SU-DHL-6 (cell line): Measurements from ENCODE around the gene MC5R.
"Not testable (repeated sequence)": the region's sequence is repeated elsewhere in the genome, so short reads cannot be mapped to it uniquely, and the experiment has no call there.

Experiments used
- H2AFZ ChIP-seq: fragments of 200-600 bp; sonication (generic); 2 replicates; pipeline ENCODE4 v1.6.1; 2014; ENCODE audit warnings: low read depth, mild to moderate bottlenecking, moderate library complexity, mixed read lengths, antibody characterized with exemption, low read length; ENCODE audit not compliant: severe bottlenecking
- H3F3A ChIP-seq: fragments of 200-600 bp; shearing (Covaris generic); 2 replicates; pipeline ENCODE4 v1.6.0; 2016; ENCODE audit warnings: antibody characterized with exemption, mild to moderate bottlenecking; ENCODE audit not compliant: insufficient read depth
- H3K27ac ChIP-seq: fragments of 200-600 bp; sonication (generic); 2 replicates; pipeline ENCODE4 v1.5.1; 2016; ENCODE audit warnings: low read depth, mild to moderate bottlenecking, low read length, moderate library complexity, mixed read lengths
- H3K27me3 ChIP-seq: fragments of 200-600 bp; sonication (generic), shearing (Covaris generic); 2 replicates; pipeline ENCODE4 v1.6.0; 2014; ENCODE audit warnings: mild to moderate bottlenecking, low read length
- H3K36me3 ChIP-seq: fragments of 200-600 bp; sonication (generic); 2 replicates; pipeline ENCODE4 v1.6.1; 2014; ENCODE audit warnings: mild to moderate bottlenecking, low read length, mixed read lengths
- H3K4me2 ChIP-seq: fragments of 300-600, 200-600 bp; shearing (Covaris generic), sonication (generic); 2 replicates; pipeline ENCODE4 v1.6.0; 2014; ENCODE audit warnings: low read length, low read depth, mild to moderate bottlenecking; ENCODE audit not compliant: poor library complexity, severe bottlenecking
- H3K4me3 ChIP-seq: fragments of 200-600 bp; sonication (generic); 2 replicates; pipeline ENCODE4 v1.5.1; 2014; ENCODE audit warnings: antibody characterized with exemption, low read length, mild to moderate bottlenecking, mixed read lengths; ENCODE audit not compliant: insufficient read depth, poor library complexity, severe bottlenecking
- H3K79me2 ChIP-seq: fragments of 200-600 bp; sonication (generic); 2 replicates; pipeline ENCODE4 v1.6.1; 2014; ENCODE audit warnings: mild to moderate bottlenecking, low read length, moderate library complexity; ENCODE audit not compliant: insufficient read depth
- H3K9ac ChIP-seq: fragments of 200-600 bp; sonication (generic); 2 replicates; pipeline ENCODE4 v1.7.0; 2014; ENCODE audit warnings: mild to moderate bottlenecking, low read length
- H3K9me2 ChIP-seq: fragments of 200-600 bp; sonication (generic); replicated peaks from 2 replicates; pipeline ENCODE4 v1.6.1; 2014; ENCODE audit warnings: low read length; ENCODE audit not compliant: insufficient read depth
- H3K9me3 ChIP-seq: fragments of 200-600 bp; sonication (generic); 2 replicates; pipeline ENCODE4 v1.6.1; 2014; ENCODE audit warnings: low read length, mixed read lengths; ENCODE audit not compliant: insufficient read depth
- H4K20me1 ChIP-seq: fragments of 200-600 bp; sonication (generic); 2 replicates; pipeline ENCODE4 v1.6.1; 2014; ENCODE audit warnings: low read depth, mild to moderate bottlenecking, antibody characterized with exemption, low read length, moderate library complexity, mixed read lengths
- CTCF ChIP-seq: fragments of 200-600 bp; sonication (generic); IDR thresholded peaks from one replicate; pipeline ENCODE4 v1.5.1; 2017; ENCODE audit warnings: antibody characterized with exemption, mild to moderate bottlenecking, low read length, moderate library complexity; ENCODE audit not compliant: insufficient read depth, poor library complexity, severe bottlenecking
- EZH2phosphoT487 ChIP-seq: fragments of 200-600 bp; sonication (generic), shearing (Covaris generic); conservative IDR thresholded peaks from 2 replicates; pipeline ENCODE4 v1.6.1; 2018; ENCODE audit warnings: mild to moderate bottlenecking, antibody characterized with exemption, low read length, moderate library complexity, mixed read lengths

The MC5R gene

GRCh38 chr18:13835202-13835601, 11.3 kb downstream of the MC5R start:
- Histone ChIP-seq H3K36me3 (no peaks in the 10 kb centered on the region), H3K4me3 (no peak overlapping the region), H3K27ac (no peak overlapping the region), H3K9me2 (no peaks in the 10 kb centered on the region), H3K9me3 (no peaks in the 10 kb centered on the region), H3F3A (no peaks in the 10 kb centered on the region), H3K9ac (no peak overlapping the region), H3K4me2 (no peak overlapping the region), H4K20me1 (no peaks in the 10 kb centered on the region), H3K27me3 (no peaks in the 10 kb centered on the region), H3K79me2 (no peaks in the 10 kb centered on the region), H2AFZ (no peak overlapping the region)
- no peak for TF ChIP-seq CTCF

DNA sequence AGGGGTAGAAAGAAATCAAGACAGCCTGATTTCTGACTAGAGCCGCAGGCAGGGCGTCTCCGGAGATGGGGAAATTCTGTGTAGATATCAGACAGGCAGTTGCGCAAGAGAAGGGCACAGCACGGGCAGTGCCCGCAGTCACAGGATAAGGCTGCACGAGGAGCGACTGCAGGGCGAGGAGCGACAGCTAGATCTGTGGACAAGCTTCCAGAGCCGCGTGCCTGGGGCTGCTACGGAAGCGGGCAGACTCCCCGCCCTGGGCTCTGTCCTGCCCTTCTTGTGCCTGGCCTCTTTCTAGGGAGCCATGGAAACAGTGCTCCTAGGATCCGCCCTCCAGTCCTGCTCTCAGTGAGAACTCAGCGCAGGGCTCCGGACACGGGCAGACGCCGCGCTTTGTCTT, 12.6 kb downstream of the MC5R start:
- Histone ChIP-seq H3K79me2 (no peaks in the 10 kb centered on the region), H3K4me2 (no peak overlapping the region), H3K36me3 (no peaks in the 10 kb centered on the region), H3K9me3 (no peaks in the 10 kb centered on the region), H3F3A (no peaks in the 10 kb centered on the region), H4K20me1 (no peaks in the 10 kb centered on the region), H3K4me3 (no peak overlapping the region), H3K9me2 (no peaks in the 10 kb centered on the region), H3K9ac (no peak overlapping the region), H3K27ac (no peak overlapping the region), H2AFZ (no peak overlapping the region), H3K27me3 (no peaks in the 10 kb centered on the region)
- TF ChIP-seq CTCF (no peak), EZH2phosphoT487 (no peak)

DNA sequence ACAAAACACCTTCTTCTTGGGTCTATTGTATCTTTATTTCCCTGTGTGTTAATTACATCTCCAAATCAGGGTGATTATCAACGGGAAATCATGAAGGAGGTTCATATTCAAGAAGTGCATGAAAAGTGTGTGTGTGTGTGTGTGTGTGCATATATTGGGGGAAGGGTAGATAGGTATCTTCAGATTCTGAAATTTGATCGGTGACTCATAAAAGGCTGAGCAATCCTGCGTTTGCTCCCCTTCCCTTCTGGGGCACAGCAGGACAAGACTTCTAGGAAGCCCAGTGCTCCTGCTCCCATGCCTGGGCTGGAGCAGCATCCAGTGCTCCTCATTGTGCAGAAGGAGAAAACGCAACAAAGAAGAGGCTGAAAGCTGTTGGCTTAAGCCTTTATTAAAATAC, 25.8 kb downstream of the MC5R start:
- Histone ChIP-seq H4K20me1 (no peaks in the 10 kb centered on the region), H3K27me3 (no peaks in the 10 kb centered on the region), H3K36me3 (no peaks in the 10 kb centered on the region), H3K27ac (no peak overlapping the region), H3K9me2 (no peaks in the 10 kb centered on the region), H3K4me2 (no peak overlapping the region), H3K4me3 (no peak overlapping the region), H2AFZ (no peak overlapping the region), H3K9ac (no peak overlapping the region), H3F3A (no peaks in the 10 kb centered on the region), H3K9me3 (no peaks in the 10 kb centered on the region), H3K79me2 (no peaks in the 10 kb centered on the region)
- TF ChIP-seq CTCF (no peak), EZH2phosphoT487 (no peak)

DNA sequence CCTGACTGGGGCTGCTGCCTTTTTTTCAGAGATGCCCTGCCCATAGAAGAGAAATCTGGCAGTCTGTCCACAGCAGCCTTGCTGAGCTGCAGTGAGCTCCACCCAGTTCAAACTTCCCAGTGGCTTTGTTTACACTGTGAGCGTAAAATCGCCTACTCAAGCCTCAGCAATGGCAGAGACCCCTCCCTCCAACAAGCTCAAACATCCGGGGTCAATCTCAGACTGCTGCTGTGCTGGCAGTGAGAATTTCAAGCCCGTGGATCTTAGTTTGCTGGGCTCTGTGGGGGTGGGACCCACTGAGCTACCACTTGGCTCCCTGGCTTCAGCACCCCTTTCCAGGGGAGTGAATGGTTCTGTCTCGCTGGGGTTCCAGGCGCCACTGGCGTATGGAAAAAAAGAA, 38.9 kb downstream of the MC5R start:
- H3K27ac ChIP-seq, H3K79me2 ChIP-seq, H3K27me3 ChIP-seq, H3K9me3 ChIP-seq, H3K9me2 ChIP-seq, H3K9ac ChIP-seq, H3K4me3 ChIP-seq, H2AFZ ChIP-seq, H3K36me3 ChIP-seq, H4K20me1 ChIP-seq, H3K4me2 ChIP-seq, H3F3A ChIP-seq: not testable (repeated sequence)
